ENCODE measurements around the gene MRS2.

MRS2 gene

GRCh38 chr6:24458941-24459340, 56.2 kb downstream of the MRS2 start:
- no peaks in the 10 kb centered on the region for H3K36me3 ChIP-seq (ENCODE audit: control insufficient read depth, insufficient read depth, low read length)
- H3K4me3 ChIP-seq (ENCODE audit: low read depth, low read length), result no peak overlapping the region
- H3K9me3 ChIP-seq (ENCODE audit: control insufficient read depth, insufficient read depth, low read length), result no peaks in the 10 kb centered on the region
- no peaks in the 10 kb centered on the region for H3K4me1 ChIP-seq (ENCODE audit: control insufficient read depth, insufficient read depth, low read length)
- no peaks in the 10 kb centered on the region for H3K27me3 ChIP-seq (ENCODE audit: control insufficient read depth, insufficient read depth, low read length)
- H3K9ac ChIP-seq (ENCODE audit: low read depth, low read length), result no peak overlapping the region

GRCh38 chr6:24460966-24461365, 58.2 kb downstream of the MRS2 start:
- Histone ChIP-seq H3K4me1 (ENCODE audit: control insufficient read depth, insufficient read depth, low read length) (no peaks in the 10 kb centered on the region), H3K27me3 (ENCODE audit: control insufficient read depth, insufficient read depth, low read length) (no peaks in the 10 kb centered on the region), H3K9me3 (ENCODE audit: control insufficient read depth, insufficient read depth, low read length) (no peaks in the 10 kb centered on the region), H3K36me3 (ENCODE audit: control insufficient read depth, insufficient read depth, low read length) (no peaks in the 10 kb centered on the region), H3K4me3 (ENCODE audit: low read depth, low read length) (no peak overlapping the region), H3K9ac (ENCODE audit: low read depth, low read length) (no peak overlapping the region)

GRCh38 chr6:24464253-24465038, 61.7 kb downstream of the MRS2 start:
- no peak overlapping the region for H3K9ac ChIP-seq (ENCODE audit: low read depth, low read length)
- H3K36me3 ChIP-seq (ENCODE audit: control insufficient read depth, insufficient read depth, low read length), result no peaks in the 10 kb centered on the region
- no peaks in the 10 kb centered on the region for H3K4me1 ChIP-seq (ENCODE audit: control insufficient read depth, insufficient read depth, low read length)
- no peaks in the 10 kb centered on the region for H3K27me3 ChIP-seq (ENCODE audit: control insufficient read depth, insufficient read depth, low read length)
- H3K4me3 ChIP-seq (ENCODE audit: low read depth, low read length), result no peak overlapping the region
- no peaks in the 10 kb centered on the region for H3K9me3 ChIP-seq (ENCODE audit: control insufficient read depth, insufficient read depth, low read length)

- Histone ChIP-seq H3K9me3 (ENCODE audit: control insufficient read depth, insufficient read depth, low read length) (no peaks in the 10 kb centered on the region), H3K9ac (ENCODE audit: low read depth, low read length) (no peak overlapping the region), H3K4me1 (ENCODE audit: control insufficient read depth, insufficient read depth, low read length) (no peaks in the 10 kb centered on the region), H3K36me3 (ENCODE audit: control insufficient read depth, insufficient read depth, low read length) (no peaks in the 10 kb centered on the region), H3K4me3 (ENCODE audit: low read depth, low read length) (no peak overlapping the region), H3K27me3 (ENCODE audit: control insufficient read depth, insufficient read depth, low read length) (no peaks in the 10 kb centered on the region)
Observed at GRCh38 chr6:24469811-24470210, 67.1 kb downstream of the MRS2 start.

- no peaks in the 10 kb centered on the region for H3K36me3 ChIP-seq (ENCODE audit: control insufficient read depth, insufficient read depth, low read length)
Observed at GRCh38 chr6:24472181-24472580, 69.4 kb downstream of the MRS2 start.

More at GRCh38 chr6:24472181-24472580, 69.4 kb downstream of the MRS2 start:
- H3K9ac ChIP-seq (ENCODE audit: low read depth, low read length), result no peak overlapping the region
- H3K9me3 ChIP-seq (ENCODE audit: control insufficient read depth, insufficient read depth, low read length), result no peaks in the 10 kb centered on the region
- H3K27me3 ChIP-seq (ENCODE audit: control insufficient read depth, insufficient read depth, low read length), result no peaks in the 10 kb centered on the region
- no peak overlapping the region for H3K4me3 ChIP-seq (ENCODE audit: low read depth, low read length)
- no peaks in the 10 kb centered on the region for H3K4me1 ChIP-seq (ENCODE audit: control insufficient read depth, insufficient read depth, low read length)
